ENCODE data around the gene TRIO.

The TRIO gene

GRCh38 chr5:14504816-14505215 lies 361.7 kb downstream of the TRIO start:
- DNase-seq (ENCODE audit: low spot score), result no peak
- H3K27ac ChIP-seq, result no peak overlapping the region
- TF ChIP-seq CTCF (conservative IDR thresholded peaks at IDR 0.05; ENCODE audit: low read depth), result no peak
- CTCF ChIA-PET, result interaction anchor here (0.7 kb wide), 2 partner anchors 20 kb away, joined by 3 read pairs; no protein-coding TSS in a partner anchor
- POLR2A ChIA-PET (ENCODE audit: low non-redundant PET), result no interaction called here

DNA sequence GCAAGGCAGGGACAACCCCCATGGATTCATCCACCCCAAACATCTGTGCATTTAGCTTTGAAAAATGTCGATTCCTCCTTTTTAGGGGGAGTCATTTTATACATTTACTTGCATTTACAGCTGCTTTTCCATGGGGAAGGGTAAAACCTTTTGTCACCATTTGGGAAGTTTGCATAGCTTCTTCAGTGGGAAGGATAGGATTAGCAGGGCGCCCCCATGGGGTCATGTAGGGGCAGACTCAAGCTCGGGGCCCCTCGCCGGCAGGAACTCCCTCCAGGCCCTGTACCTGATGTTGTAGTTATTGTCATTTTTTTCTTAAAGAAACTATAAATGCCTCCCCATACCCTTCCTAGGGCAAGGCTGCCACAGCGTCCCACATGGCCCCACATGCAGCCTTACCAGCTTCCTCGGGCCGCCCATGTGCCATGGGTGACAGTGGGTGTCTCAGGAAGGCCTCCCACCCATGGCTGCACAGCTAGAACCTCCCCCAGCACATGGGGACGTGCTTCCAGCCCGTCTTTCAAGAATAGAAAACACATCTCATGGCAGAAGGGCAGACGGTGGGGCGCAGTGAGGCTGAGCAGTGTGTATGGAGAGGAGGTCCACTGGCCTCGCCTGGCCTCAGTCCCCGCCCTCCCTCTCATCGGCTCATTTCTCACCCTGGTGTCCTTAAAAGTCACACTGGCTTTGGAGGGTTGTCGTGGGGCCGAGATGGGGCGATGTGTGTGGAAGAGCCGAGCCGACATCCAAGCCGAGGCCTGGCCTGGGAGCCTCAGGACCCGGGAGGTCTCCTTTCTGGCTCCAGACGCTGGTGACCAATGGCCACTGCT lies 362.4 kb downstream of the TRIO start:
- no peak for TF ChIP-seq CTCF (conservative IDR thresholded peaks at IDR 0.05; ENCODE audit: low read depth)
- POLR2A ChIA-PET (ENCODE audit: low non-redundant PET), result no interaction called here
- no peak for DNase-seq (ENCODE audit: low spot score)
- no peak overlapping the region; the same call in 1 of the 2 replicates for H3K27ac ChIP-seq
- CTCF ChIA-PET, result interaction anchor here (0.7 kb wide), 2 partner anchors 19 to 21 kb away, joined by 3 read pairs; no protein-coding TSS in a partner anchor

DNA sequence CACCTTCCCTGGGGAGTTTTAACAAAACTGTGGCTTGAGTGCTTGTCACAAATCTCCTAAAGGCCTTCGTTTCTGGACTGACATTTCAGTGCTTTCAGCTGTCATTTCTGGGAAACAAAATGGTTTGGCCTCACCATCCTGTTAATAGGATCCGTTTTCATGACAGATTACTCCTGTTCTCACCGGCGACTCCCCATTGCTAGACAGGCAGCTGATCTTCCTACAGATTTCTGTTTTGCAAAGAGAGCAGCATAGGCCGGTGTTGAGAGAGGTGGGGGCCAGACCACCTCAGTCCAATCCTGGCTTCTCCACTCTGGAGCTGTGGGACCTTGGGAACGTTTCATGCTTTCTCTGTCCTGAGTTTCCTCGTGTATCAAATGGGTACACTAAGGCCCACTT lies 363.0 kb downstream of the TRIO start:
- no peak for DNase-seq (ENCODE audit: low spot score)
- TF ChIP-seq CTCF (conservative IDR thresholded peaks at IDR 0.05; ENCODE audit: low read depth), result no peak
- POLR2A ChIA-PET (ENCODE audit: low non-redundant PET), result no interaction called here
- H3K27ac ChIP-seq, result no peak overlapping the region
- CTCF ChIA-PET, result no interaction called here

- no peak overlapping the region for H3K27ac ChIP-seq
- ChIA-PET CTCF (no interaction called here), POLR2A (ENCODE audit: low non-redundant PET) (no interaction called here)
- no peak for DNase-seq (ENCODE audit: low spot score)
- TF ChIP-seq CTCF (conservative IDR thresholded peaks at IDR 0.05; ENCODE audit: low read depth), result no peak
Observed at GRCh38 chr5:14506661-14507060, 363.5 kb downstream of the TRIO start.

DNA sequence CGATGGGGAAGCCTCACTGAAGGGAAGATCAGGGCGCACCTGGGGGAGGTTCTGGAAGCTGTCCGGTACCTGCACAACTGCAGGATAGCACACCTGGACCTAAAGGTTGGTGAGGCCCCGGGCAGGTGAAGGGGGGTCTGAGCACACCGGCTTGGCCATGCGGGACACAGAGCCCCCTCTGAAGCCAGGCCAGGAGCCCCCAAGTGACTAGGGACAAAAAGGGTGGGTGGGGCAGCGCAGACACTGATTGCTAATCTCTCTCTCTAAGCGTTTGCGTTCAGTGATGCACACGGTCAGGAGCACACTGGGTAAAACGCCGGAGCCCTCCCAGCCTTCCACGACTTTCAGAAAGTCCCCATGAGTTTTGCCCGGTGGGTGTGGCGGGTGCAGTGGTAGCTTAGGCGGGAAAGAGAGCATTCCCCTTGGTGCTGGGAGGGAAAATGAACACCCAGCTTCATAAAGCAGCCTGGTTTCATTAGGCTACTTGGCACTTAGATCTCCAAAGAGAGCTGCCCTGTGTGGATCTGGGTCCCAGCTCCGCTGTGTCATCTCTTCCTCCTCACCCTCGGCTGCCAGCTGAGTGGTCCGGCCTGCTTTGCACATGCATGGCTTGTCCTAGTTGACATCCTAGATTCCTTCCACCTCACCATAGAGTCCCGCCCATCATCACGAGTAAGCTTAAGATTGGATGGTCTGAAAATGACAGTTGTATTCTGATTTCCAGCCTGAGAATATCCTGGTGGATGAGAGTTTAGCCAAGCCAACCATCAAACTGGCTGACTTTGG lies 364.2 kb downstream of the TRIO start:
- no peak overlapping the region for H3K27ac ChIP-seq
- POLR2A ChIA-PET (ENCODE audit: low non-redundant PET), result no interaction called here
- TF ChIP-seq CTCF (conservative IDR thresholded peaks at IDR 0.05; ENCODE audit: low read depth), result no peak
- CTCF ChIA-PET, result interaction anchor here (1.0 kb wide), 1 partner anchor 141 kb away, joined by 3 read pairs; no protein-coding TSS in a partner anchor
- no peak for DNase-seq (ENCODE audit: low spot score)

DNA sequence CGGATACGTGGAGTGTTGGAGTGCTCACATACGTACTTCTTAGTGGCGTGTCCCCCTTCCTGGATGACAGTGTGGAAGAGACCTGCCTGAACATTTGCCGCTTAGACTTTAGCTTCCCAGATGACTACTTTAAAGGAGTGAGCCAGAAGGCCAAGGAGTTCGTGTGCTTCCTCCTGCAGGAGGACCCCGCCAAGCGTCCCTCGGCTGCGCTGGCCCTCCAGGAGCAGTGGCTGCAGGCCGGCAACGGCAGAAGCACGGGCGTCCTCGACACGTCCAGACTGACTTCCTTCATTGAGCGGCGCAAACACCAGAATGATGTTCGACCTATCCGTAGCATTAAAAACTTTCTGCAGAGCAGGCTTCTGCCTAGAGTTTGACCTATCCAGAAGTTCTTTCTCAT lies 364.9 kb downstream of the TRIO start:
- POLR2A ChIA-PET (ENCODE audit: low non-redundant PET), result no interaction called here
- TF ChIP-seq CTCF (conservative IDR thresholded peaks at IDR 0.05; ENCODE audit: low read depth), result no peak
- no peak for DNase-seq (ENCODE audit: low spot score)
- no peak overlapping the region for H3K27ac ChIP-seq
- CTCF ChIA-PET, result interaction anchor here (1.0 kb wide), 1 partner anchor 140 kb away, joined by 3 read pairs; no protein-coding TSS in a partner anchor

Data from RWPE1 (cell line).